Neuronal stem cell (in vitro differentiated cells): ENCODE measurements around the gene ARHGAP22.
A peak's percentile ranks its signal among the peaks of the same experiment; 100 is the strongest.

Experiments
- DNase-seq: peaks from one replicate; pipeline ENCODE4 v3.0.0-alpha.2; 2013; ENCODE audit warnings: low spot score
- H2AFZ ChIP-seq: one replicate; pipeline ENCODE4 v1.6.1; 2013; ENCODE audit warnings: mild to moderate bottlenecking, low read length, inconsistent platforms
- H2AK5ac ChIP-seq: 2 replicates; pipeline ENCODE4 v1.6.1; 2013; ENCODE audit warnings: low read depth, mild to moderate bottlenecking, inconsistent platforms, low read length, moderate library complexity, mixed read lengths
- H2BK120ac ChIP-seq: 2 replicates; pipeline ENCODE4 v1.6.1; 2013; ENCODE audit warnings: low read depth, mild to moderate bottlenecking, inconsistent platforms, low read length, moderate library complexity, mixed read lengths
- H2BK12ac ChIP-seq: one replicate; pipeline ENCODE4 v1.6.1; 2013; ENCODE audit warnings: low read length, inconsistent platforms
- H2BK15ac ChIP-seq: 2 replicates; pipeline ENCODE4 v1.6.1; 2013; ENCODE audit warnings: mild to moderate bottlenecking, low read length, inconsistent platforms, mixed read lengths
- H2BK5ac ChIP-seq: one replicate; pipeline ENCODE4 v1.6.1; 2013; ENCODE audit warnings: inconsistent platforms, mild to moderate bottlenecking, low read length, moderate library complexity
- H3K14ac ChIP-seq: one replicate; pipeline ENCODE4 v1.6.1; 2013; ENCODE audit warnings: low read length, inconsistent platforms
- H3K18ac ChIP-seq: 2 replicates; pipeline ENCODE4 v1.6.1; 2013; ENCODE audit warnings: low read length, inconsistent platforms
- H3K23ac ChIP-seq: 2 replicates; pipeline ENCODE4 v1.6.1; 2013; ENCODE audit warnings: low read depth, mild to moderate bottlenecking, mixed read lengths, low read length, inconsistent platforms; ENCODE audit not compliant: poor library complexity
- H3K27ac ChIP-seq: replicated peaks from 3 replicates; pipeline ENCODE4 v1.5.1; 2013; ENCODE audit warnings: low read length, inconsistent platforms
- H3K27me3 ChIP-seq, 3 experiments: 2 replicates each; pipeline ENCODE4 v1.6.1; 2013; ENCODE audit warnings: low read length in 3 of 3, mild to moderate bottlenecking in 2 of 3, inconsistent platforms in 1 of 3, low read depth in 1 of 3, mixed read lengths in 1 of 3, moderate library complexity in 1 of 3; ENCODE audit not compliant: control insufficient read depth in 3 of 3, insufficient read depth in 3 of 3
- H3K36me3 ChIP-seq, 2 donors: replicated peaks in 1 of 2; 2 replicates each; pipeline ENCODE4 v1.6.1; 2013; ENCODE audit warnings: low read length in 2 of 2; ENCODE audit not compliant: control insufficient read depth in 2 of 2, insufficient read depth in 2 of 2
- H3K4ac ChIP-seq: 2 replicates; pipeline ENCODE4 v1.6.1; 2013; ENCODE audit warnings: inconsistent platforms, mild to moderate bottlenecking, low read length, moderate library complexity
- H3K4me1 ChIP-seq, 2 donors: 1 replicate in 1 of 2; 2 replicates in 1 of 2; pipeline ENCODE4 v1.6.1; 2013; ENCODE audit warnings: low read length in 2 of 2, low read depth in 1 of 2; ENCODE audit not compliant: control insufficient read depth in 2 of 2, insufficient read depth in 1 of 2
- H3K4me2 ChIP-seq: one replicate; pipeline ENCODE4 v1.6.1; 2013; ENCODE audit warnings: mild to moderate bottlenecking, low read length, inconsistent platforms; ENCODE audit not compliant: insufficient read depth, poor library complexity, severe bottlenecking
- H3K4me3 ChIP-seq, 2 donors: 2 replicates each; pipeline ENCODE4 v1.5.1; 2013; ENCODE audit warnings: low read length in 2 of 2, mild to moderate bottlenecking in 2 of 2, inconsistent platforms in 1 of 2, moderate library complexity in 1 of 2
- H3K79me1 ChIP-seq: one replicate; pipeline ENCODE4 v1.6.1; 2013; ENCODE audit warnings: low read depth, mild to moderate bottlenecking, inconsistent platforms, low read length, moderate library complexity
- H3K9ac ChIP-seq: one replicate; pipeline ENCODE4 v1.6.1; 2013; ENCODE audit warnings: mild to moderate bottlenecking, low read depth, low read length, inconsistent platforms; ENCODE audit not compliant: poor library complexity
- H3K9me3 ChIP-seq, 2 donors: replicated peaks in 1 of 2; 2 replicates each; pipeline versions ENCODE3 to v1.6.1; 2013; ENCODE audit warnings: low read length in 2 of 2, mild to moderate bottlenecking in 2 of 2, inconsistent platforms in 1 of 2, low read depth in 1 of 2, mixed read lengths in 1 of 2, moderate library complexity in 1 of 2; ENCODE audit not compliant: control insufficient read depth in 2 of 2, insufficient read depth in 1 of 2
- H4K8ac ChIP-seq: one replicate; pipeline ENCODE4 v1.6.1; 2013; ENCODE audit warnings: low read depth, mild to moderate bottlenecking, inconsistent platforms, low read length, moderate library complexity
- H4K91ac ChIP-seq: one replicate; pipeline ENCODE4 v1.6.1; 2013; ENCODE audit warnings: low read length, low read depth, mild to moderate bottlenecking, inconsistent platforms; ENCODE audit not compliant: poor library complexity
- WGBS, 2 donors: extraction: QIAGEN DNeasy Blood & Tissue Kit; methylation state at CpG; one replicate each; pipeline ENCODE4 v1.1.7; 2013; ENCODE audit warnings: missing lambda C conversion rate in 2 of 2, mixed read lengths in 1 of 2; ENCODE audit not compliant: insufficient read length in 2 of 2, insufficient replicate concordance in 1 of 2; ENCODE audit errors: extremely low coverage in 2 of 2; 5-methylcytosine and 5-hydroxymethylcytosine counted together

The ARHGAP22 gene

DNA sequence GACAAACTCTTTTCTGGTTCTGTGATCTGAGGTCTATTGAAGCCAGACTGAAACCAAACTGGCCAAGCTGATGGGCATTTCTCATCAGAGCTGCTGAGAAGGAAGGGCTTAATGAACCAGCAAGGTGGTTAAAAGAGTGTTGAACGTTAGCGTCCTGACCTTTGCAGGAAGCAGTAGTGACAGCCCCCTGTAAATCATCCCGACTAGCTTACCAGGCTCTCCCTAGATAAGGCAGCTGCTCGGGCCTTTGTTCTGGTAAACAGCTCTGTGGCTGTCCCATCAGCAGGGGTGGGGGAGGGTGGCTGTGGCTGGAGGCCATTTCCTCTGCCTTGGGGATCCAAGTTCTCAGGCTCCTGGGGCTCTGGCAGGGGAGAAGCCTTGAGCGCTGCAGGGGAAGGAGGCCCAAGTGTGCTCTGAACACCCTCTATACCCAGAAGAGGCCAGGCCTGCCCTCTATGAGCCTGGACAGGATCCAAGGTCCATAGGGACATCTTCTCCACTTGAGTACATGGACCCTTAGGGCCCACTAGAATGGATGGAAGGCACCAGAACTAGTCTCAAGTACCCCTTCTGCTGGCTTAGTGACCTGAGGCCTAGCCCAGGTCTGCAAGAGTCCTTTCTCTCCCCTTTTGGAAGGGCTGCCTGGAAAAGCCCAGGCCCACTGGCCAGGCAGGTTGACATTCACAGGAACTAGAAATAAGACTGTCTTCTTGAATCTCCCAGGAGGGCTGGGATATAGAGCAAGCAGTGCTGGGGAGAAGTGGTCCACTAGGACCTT, 134.6 kb downstream of the ARHGAP22 start:
- no peaks in the 10 kb centered on the region for H3K9me3 ChIP-seq
- no peak overlapping the region for H3K4me3 ChIP-seq
- no peak overlapping the region for H3K14ac ChIP-seq
- no peak overlapping the region for H2BK5ac ChIP-seq
- peaks cover 0 to 11% (median 0%) of the 10 kb centered on the region in 3 experiments for H3K27me3 ChIP-seq
- H2AK5ac ChIP-seq, result no peak overlapping the region
- no peak overlapping the region for H3K27ac ChIP-seq
- peaks cover 4 to 7% of the 10 kb centered on the region in 2 donors for H3K4me1 ChIP-seq
- H3K23ac ChIP-seq, result peak overlapping the region; percentile 27
- no peaks in the 10 kb centered on the region for H3K36me3 ChIP-seq
- H2BK120ac ChIP-seq, result no peak overlapping the region
- no peak overlapping the region for H4K8ac ChIP-seq
- no peak overlapping the region for H2BK15ac ChIP-seq
- H3K9ac ChIP-seq, result no peak overlapping the region
- no peak overlapping the region for H3K4me2 ChIP-seq
- no peak overlapping the region for H3K18ac ChIP-seq
- DNase-seq, result no peak
- no peaks in the 10 kb centered on the region for H3K79me1 ChIP-seq
- H3K4ac ChIP-seq, result no peak overlapping the region
- H2BK12ac ChIP-seq, result no peak overlapping the region
- no peak overlapping the region for H4K91ac ChIP-seq
- no CpG with 5 or more reads among the region's 5 CpGs for WGBS, 2 donors
- peak overlapping the region; percentile 80 for H2AFZ ChIP-seq

GRCh38 chr10:48469516-48470020, 135.3 kb downstream of the ARHGAP22 start:
- Histone ChIP-seq H2AFZ (peak overlapping the region; percentile 80), H2BK5ac (no peak overlapping the region), H2AK5ac (peak overlapping the region; percentile 71), H3K9ac (no peak overlapping the region), H3K4me3 (no peak overlapping the region), H3K27ac (no peak overlapping the region), H3K14ac (no peak overlapping the region), H3K23ac (no peak overlapping the region), H3K79me1 (no peaks in the 10 kb centered on the region), H3K4me1 (peaks cover 4 to 7% of the 10 kb centered on the region in 2 donors), H3K36me3 (no peaks in the 10 kb centered on the region), H3K18ac (peak overlapping the region; percentile 28), H4K91ac (no peak overlapping the region), H2BK15ac (no peak overlapping the region), H3K4me2 (no peak overlapping the region), H3K27me3 (peaks cover 0 to 11% (median 0%) of the 10 kb centered on the region in 3 experiments), H3K4ac (no peak overlapping the region), H4K8ac (no peak overlapping the region), H2BK120ac (no peak overlapping the region), H2BK12ac (no peak overlapping the region), H3K9me3 (no peaks in the 10 kb centered on the region)
- no CpG with 5 or more reads among the region's 4 CpGs for WGBS, 2 donors
- DNase-seq, result no peak

GRCh38 chr10:48468866-48469511, 135.9 kb downstream of the ARHGAP22 start:
- Histone ChIP-seq H3K4me2 (no peak overlapping the region), H2BK15ac (no peak overlapping the region), H3K14ac (no peak overlapping the region), H3K23ac (no peak overlapping the region), H3K36me3 (no peaks in the 10 kb centered on the region), H2BK120ac (no peak overlapping the region), H2AK5ac (no peak overlapping the region), H2BK12ac (no peak overlapping the region), H3K9ac (no peak overlapping the region), H3K4ac (no peak overlapping the region), H2BK5ac (no peak overlapping the region), H3K27me3 (peaks cover 0 to 14% (median 0%) of the 10 kb centered on the region in 3 experiments), H2AFZ (peak overlapping the region; percentile 80), H4K8ac (no peak overlapping the region), H3K18ac (no peak overlapping the region), H3K4me1 (peaks cover 4 to 7% of the 10 kb centered on the region in 2 donors), H3K9me3 (no peaks in the 10 kb centered on the region), H3K27ac (no peak overlapping the region), H4K91ac (no peak overlapping the region), H3K4me3 (no peak overlapping the region), H3K79me1 (no peaks in the 10 kb centered on the region)
- WGBS, 2 donors, result no CpG with 5 or more reads among the region's 3 CpGs
- no peak for DNase-seq

- Histone ChIP-seq H3K18ac (peak overlapping the region; percentile 63), H3K4me2 (no peak overlapping the region), H3K27ac (no peak overlapping the region), H2BK12ac (no peak overlapping the region), H3K4me1 (peaks cover 4 to 8% of the 10 kb centered on the region in 2 donors), H2AK5ac (no peak overlapping the region), H4K91ac (no peak overlapping the region), H2BK5ac (no peak overlapping the region), H2BK120ac (no peak overlapping the region), H3K79me1 (no peaks in the 10 kb centered on the region), H3K14ac (no peak overlapping the region), H3K23ac (no peak overlapping the region), H3K9ac (no peak overlapping the region), H3K9me3 (no peaks in the 10 kb centered on the region), H4K8ac (no peak overlapping the region), H3K4ac (no peak overlapping the region), H3K4me3 (no peak overlapping the region), H2BK15ac (no peak overlapping the region), H2AFZ (no peak overlapping the region), H3K36me3 (no peaks in the 10 kb centered on the region), H3K27me3 (peaks cover 0 to 14% (median 0%) of the 10 kb centered on the region in 3 experiments)
- DNase-seq, result no peak
- WGBS, 2 donors, result no CpG with 5 or more reads among the region's 3 CpGs
Measured at GRCh38 chr10:48468130-48468790, 136.6 kb downstream of the ARHGAP22 start.
